ENCODE data around the gene STON1. TPM values are rescaled to one million over a fixed set of nuclear protein-coding genes. Genes with fewer than 3 reads are reported as not detected.
"Not testable (repeated sequence)": the region's sequence is repeated elsewhere in the genome, so short reads cannot be mapped to it uniquely, and the experiment has no call there.

STON1 gene
- total RNA-seq, 1 donor from 2014 or later, result 48.1 TPM

- no peaks in the 10 kb centered on the region for H3K9me3 ChIP-seq
- H3K4me1 ChIP-seq, result no peaks in the 10 kb centered on the region
- no peaks in the 10 kb centered on the region for H3K36me3 ChIP-seq
- DNase-seq (ENCODE audit: extremely low spot score in 2 of 2), result no peak
- no peak for TF ChIP-seq CTCF (IDR thresholded peaks at IDR 0.05)
- TF ChIP-seq POLR2A (IDR thresholded peaks at IDR 0.05), result no peak
- no peak for TF ChIP-seq POLR2AphosphoS5 (IDR thresholded peaks at IDR 0.05; ENCODE audit: insufficient read depth in 1 of 2, low read depth in 1 of 2)
- intact Hi-C loops (cut with DNase I), result no loop called here
- H3K27me3 ChIP-seq, result no peaks in the 10 kb centered on the region
- no peak overlapping the region for H3K4me3 ChIP-seq
- H3K27ac ChIP-seq, result no peak overlapping the region
Observed at GRCh38 chr2:48607307-48608014, 77.5 kb downstream of the STON1 start.

DNA sequence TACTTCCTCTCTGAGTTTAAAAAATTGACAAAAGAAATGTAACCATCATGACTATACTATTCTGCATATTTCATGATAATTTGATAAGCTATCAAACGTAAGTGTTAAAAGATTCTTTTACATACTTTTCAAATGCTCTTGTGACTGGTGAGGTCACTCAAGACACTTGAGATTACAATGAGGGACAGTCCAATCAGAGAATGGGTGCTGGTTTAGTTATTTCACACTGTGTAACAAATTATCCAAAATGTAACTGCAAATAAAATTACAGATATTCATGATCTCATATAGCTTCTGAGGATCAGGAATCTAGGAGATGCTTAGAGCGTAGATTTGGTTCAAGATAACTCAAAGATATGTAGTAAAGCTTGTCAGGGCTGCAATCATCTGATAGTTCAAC is 83.3 kb downstream of the STON1 start:
- H3K36me3 ChIP-seq, result no peaks in the 10 kb centered on the region
- no peak for DNase-seq (ENCODE audit: extremely low spot score in 2 of 2)
- H3K4me1 ChIP-seq, result no peaks in the 10 kb centered on the region
- no peak for TF ChIP-seq POLR2AphosphoS5 (IDR thresholded peaks at IDR 0.05; ENCODE audit: insufficient read depth in 1 of 2, low read depth in 1 of 2)
- no peak for TF ChIP-seq CTCF (IDR thresholded peaks at IDR 0.05)
- TF ChIP-seq POLR2A (IDR thresholded peaks at IDR 0.05), result no peak
- intact Hi-C loops (cut with DNase I), result no loop called here
- no peak overlapping the region for H3K27ac ChIP-seq
- H3K27me3 ChIP-seq, result no peaks in the 10 kb centered on the region
- H3K9me3 ChIP-seq, result no peaks in the 10 kb centered on the region
- no peak overlapping the region for H3K4me3 ChIP-seq

DNA sequence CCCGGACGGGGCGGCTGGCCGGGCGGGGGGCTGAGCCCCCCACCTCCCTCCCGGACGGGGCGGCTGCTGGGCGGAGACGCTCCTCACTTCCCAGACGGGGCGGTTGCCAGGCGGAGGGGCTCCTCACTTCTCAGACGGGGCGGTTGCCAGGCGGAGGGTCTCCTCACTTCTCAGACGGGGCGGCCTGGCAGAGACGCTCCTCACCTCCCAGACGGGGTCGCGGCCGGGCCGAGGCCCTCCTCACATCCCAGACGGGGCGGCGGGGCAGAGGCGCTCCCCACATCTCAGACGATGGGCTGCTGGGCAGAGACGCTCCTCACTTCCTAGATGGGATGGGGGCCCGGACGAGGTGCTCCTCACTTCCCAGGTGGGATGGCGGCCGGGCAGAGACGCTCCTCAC is 84.6 kb downstream of the STON1 start:
- intact Hi-C loops (cut with DNase I); H3K27me3 ChIP-seq; DNase-seq (ENCODE audit: extremely low spot score in 2 of 2); H3K4me1 ChIP-seq; H3K36me3 ChIP-seq; H3K4me3 ChIP-seq; H3K9me3 ChIP-seq; H3K27ac ChIP-seq: not testable (repeated sequence)

GRCh38 chr2:48617618-48618017 is 87.7 kb downstream of the STON1 start, which contains the start of gene GTF2A1L:
Gene GTF2A1L (plus strand): TSS chr2:48617856. CDS start chr2:48617875, 19 bp downstream.
- Histone ChIP-seq H3K36me3 (no peaks in the 10 kb centered on the region), H3K27me3 (no peaks in the 10 kb centered on the region), H3K4me3 (no peak within 1 kb of the TSS), H3K4me1 (no peaks in the 10 kb centered on the region), H3K27ac (no peak within 1 kb of the TSS), H3K9me3 (no peaks in the 10 kb centered on the region)
- no peak for DNase-seq (ENCODE audit: extremely low spot score in 2 of 2)
- intact Hi-C loops (cut with DNase I), result no loop called here
- TF ChIP-seq POLR2AphosphoS5 (IDR thresholded peaks at IDR 0.05; ENCODE audit: insufficient read depth in 1 of 2, low read depth in 1 of 2) (no peak), CTCF (IDR thresholded peaks at IDR 0.05) (no peak), POLR2A (IDR thresholded peaks at IDR 0.05) (no peak)

- intact Hi-C loops (cut with DNase I), result no loop called here
- DNase-seq (ENCODE audit: extremely low spot score in 2 of 2), result no peak
- Histone ChIP-seq H3K4me3 (no peak overlapping the region), H3K9me3 (no peaks in the 10 kb centered on the region), H3K36me3 (no peaks in the 10 kb centered on the region), H3K27me3 (no peaks in the 10 kb centered on the region), H3K27ac (no peak overlapping the region), H3K4me1 (no peaks in the 10 kb centered on the region)
- no peak for TF ChIP-seq POLR2AphosphoS5 (IDR thresholded peaks at IDR 0.05; ENCODE audit: insufficient read depth in 1 of 2, low read depth in 1 of 2)
- TF ChIP-seq CTCF (IDR thresholded peaks at IDR 0.05), result no peak
- TF ChIP-seq POLR2A (IDR thresholded peaks at IDR 0.05), result no peak
Observed at GRCh38 chr2:48619526-48619925, 89.6 kb downstream of the STON1 start.

Data from vagina (tissue), 2 donors.